RPMI7951 (cell line): ENCODE measurements around the gene CXCL3. TPM values are rescaled to one million over a fixed set of nuclear protein-coding genes. Genes with fewer than 3 reads are reported as not detected.

ENCODE experiments used
- DNase-seq: peaks from one replicate; pipeline ENCODE4 v3.0.0-alpha.2; 2012; ENCODE audit warnings: low read depth
- total RNA-seq: library from RNA; depleted of rRNA; stranded (reverse); fragments of >200 nt; shearing (Covaris generic); gene quantifications from 2 replicates; pipeline ENCODE4 v1.2.3, GENCODE V29; 2014

Gene CXCL3
- total RNA-seq, 1 experiment from 2014 or later: 1.8 TPM

GRCh38 chr4:74055498-74055897 is 17.0 kb upstream of the CXCL3 start:
- no peak for DNase-seq

- no peak for DNase-seq
These were observed 16.6 kb upstream of the CXCL3 start for GRCh38 chr4:74055096-74055495.

- DNase-seq: no peak
These were observed 16.1 kb upstream of the CXCL3 start for GRCh38 chr4:74054483-74055047.

- DNase-seq: no peak
These were observed 8.7 kb upstream of the CXCL3 start for GRCh38 chr4:74047152-74047551.

GRCh38 chr4:74045772-74046171 is 7.3 kb upstream of the CXCL3 start:
- DNase-seq: no peak

- DNase-seq: no peak
These were observed 6.8 kb upstream of the CXCL3 start for GRCh38 chr4:74045247-74045646.

GRCh38 chr4:74044677-74045076 is 6.2 kb upstream of the CXCL3 start:
- peak; percentile 41 for DNase-seq

- no peak for DNase-seq
These were observed 4.2 kb upstream of the CXCL3 start for GRCh38 chr4:74042681-74043080.

GRCh38 chr4:74041418-74041817 is 2.9 kb upstream of the CXCL3 start:
- DNase-seq: no peak

- peak; percentile 10 for DNase-seq
These were observed 850 bp upstream of the CXCL3 start for GRCh38 chr4:74039315-74039763.

GRCh38 chr4:74038086-74038424 is 434 bp downstream of the CXCL3 start:
- DNase-seq: no peak

GRCh38 chr4:74037076-74037955 is 1.2 kb downstream of the CXCL3 start:
- no peak for DNase-seq

GRCh38 chr4:74033739-74034138 is 4.8 kb downstream of the CXCL3 start:
- no peak for DNase-seq

- DNase-seq: peak; percentile 42
These were observed 6.4 kb downstream of the CXCL3 start for GRCh38 chr4:74032064-74032463.

- no peak for DNase-seq
These were observed 6.9 kb downstream of the CXCL3 start for GRCh38 chr4:74031576-74031975.

- DNase-seq: no peak
These were observed 8.2 kb downstream of the CXCL3 start for GRCh38 chr4:74030285-74030684.

GRCh38 chr4:74028504-74028903 is 10.0 kb downstream of the CXCL3 start:
- no peak for DNase-seq

- no peak for DNase-seq
These were observed 14.8 kb downstream of the CXCL3 start for GRCh38 chr4:74023709-74024108.

- DNase-seq: no peak
These were observed 16.9 kb downstream of the CXCL3 start for GRCh38 chr4:74021601-74022000.

GRCh38 chr4:74018771-74019170 is 19.7 kb downstream of the CXCL3 start:
- DNase-seq: no peak

- DNase-seq: no peak
These were observed 20.4 kb downstream of the CXCL3 start for GRCh38 chr4:74018116-74018515.

- DNase-seq: peak; percentile 55
These were observed 22.4 kb downstream of the CXCL3 start for GRCh38 chr4:74016068-74016467.

- DNase-seq: no peak
These were observed 23.2 kb downstream of the CXCL3 start for GRCh38 chr4:74015126-74015780.
